GM21529 (cell line): ENCODE results near the gene SCT.

ENCODE experiments used
- ATAC-seq: cut with Tn5 transposase; IDR thresholded peaks from one replicate; pipeline ENCODE4 v1.9.1; 2021; ENCODE audit not compliant: unreplicated experiment

SCT gene

GRCh38 chr11:611001-611996, 15.7 kb downstream of the SCT start:
- no peak for ATAC-seq

DNA sequence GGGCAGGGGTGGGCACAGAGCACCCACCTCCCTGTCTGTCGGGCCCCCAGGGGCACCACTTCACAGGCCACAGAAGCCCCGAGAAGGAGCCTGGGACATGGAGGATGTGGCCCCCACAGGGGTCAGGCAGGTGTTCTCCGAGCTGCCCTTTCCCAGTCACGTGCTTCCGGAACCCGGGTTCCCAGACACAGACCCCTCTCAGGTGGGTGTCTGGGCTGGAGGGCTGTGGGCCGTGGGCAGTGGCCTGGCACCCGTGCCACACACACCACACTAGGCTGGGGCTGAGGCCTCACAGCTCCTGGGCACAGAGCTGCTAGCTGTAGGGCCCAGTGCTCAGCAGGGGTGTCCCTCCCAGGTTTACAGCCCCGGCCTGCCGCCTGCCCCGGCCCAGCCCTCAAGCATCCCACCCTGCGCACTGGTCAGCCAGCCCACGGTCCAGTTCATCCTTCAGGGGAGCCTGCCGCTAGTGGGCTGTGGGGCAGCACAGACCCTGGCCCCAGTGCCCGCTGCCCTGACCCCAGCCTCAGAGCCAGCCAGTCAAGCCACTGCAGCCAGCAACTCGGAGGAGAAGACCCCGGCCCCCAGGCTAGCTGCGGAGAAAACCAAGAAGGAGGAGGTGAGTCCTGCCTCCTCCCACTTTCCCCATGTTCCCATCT, 16.7 kb downstream of the SCT start:
- no peak for ATAC-seq

GRCh38 chr11:609341-609811, 17.6 kb downstream of the SCT start:
- no peak for ATAC-seq

DNA sequence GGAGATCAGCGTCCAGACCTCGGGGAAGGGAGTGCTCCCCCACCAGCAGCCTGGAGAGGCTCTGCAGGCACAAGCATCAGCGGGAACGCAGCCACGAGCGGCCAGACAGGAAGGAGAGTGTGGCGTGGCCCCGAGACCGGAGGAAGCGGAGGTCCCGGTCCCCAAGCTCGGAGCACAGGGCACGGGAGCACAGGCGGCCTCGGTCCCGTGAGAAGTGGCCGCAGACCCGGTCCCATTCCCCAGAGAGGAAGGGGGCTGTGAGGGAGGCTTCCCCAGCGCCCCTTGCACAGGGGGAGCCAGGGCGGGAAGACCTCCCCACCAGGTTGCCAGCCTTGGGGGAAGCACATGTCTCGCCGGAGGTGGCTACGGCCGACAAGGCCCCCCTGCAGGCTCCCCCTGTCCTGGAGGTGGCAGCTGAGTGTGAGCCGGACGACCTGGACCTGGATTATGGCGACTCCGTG, 18.2 kb downstream of the SCT start:
- ATAC-seq: no peak

- ATAC-seq: no peak
Observed at GRCh38 chr11:607971-608659, 18.9 kb downstream of the SCT start.

- no peak for ATAC-seq
Observed at GRCh38 chr11:607020-607780, 19.8 kb downstream of the SCT start.

GRCh38 chr11:606245-606644, 20.7 kb downstream of the SCT start:
- ATAC-seq: no peak

DNA sequence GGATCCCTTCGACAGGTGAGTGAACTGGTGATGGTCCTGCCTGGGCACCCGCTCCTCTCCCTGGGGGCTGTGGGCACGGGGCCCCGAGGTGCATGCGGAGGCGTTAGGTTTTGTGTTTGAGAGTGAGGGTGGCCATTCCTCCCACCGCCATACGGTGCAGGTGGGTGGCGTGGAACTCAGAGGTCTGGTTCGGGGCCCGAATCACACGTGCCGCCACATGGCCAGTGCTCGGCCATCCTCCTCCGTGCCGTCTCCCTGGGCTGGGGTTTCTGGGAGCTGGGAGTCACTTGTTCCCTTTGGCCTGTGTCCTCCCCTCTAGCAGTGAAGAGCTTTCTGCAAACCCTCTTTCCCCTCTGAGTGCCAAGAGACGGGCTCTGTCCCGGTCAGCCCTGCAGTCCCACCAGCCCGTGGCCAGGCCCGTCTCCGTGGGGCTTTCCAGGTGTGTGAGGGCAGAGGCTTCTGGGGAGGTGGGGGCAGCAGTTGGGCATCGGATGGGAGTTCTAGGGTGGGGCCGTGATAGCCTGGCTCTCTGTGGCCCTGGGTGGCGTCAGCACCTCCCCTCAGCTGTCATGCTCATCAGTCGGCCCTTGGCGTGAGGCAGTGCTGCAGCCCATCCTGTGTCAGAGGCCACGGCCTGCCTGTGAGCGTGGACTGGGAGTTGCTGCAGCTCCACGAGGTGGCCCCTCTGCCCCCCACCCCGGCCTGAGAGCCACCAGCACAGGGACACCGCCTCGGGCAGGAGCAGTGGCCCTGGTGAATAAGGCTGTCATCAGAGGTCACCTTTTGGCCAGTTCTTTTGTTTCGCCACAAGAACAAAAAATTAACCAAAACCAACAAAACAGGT, 21.5 kb downstream of the SCT start:
- no peak for ATAC-seq

GRCh38 chr11:603154-603553, 23.8 kb downstream of the SCT start:
- ATAC-seq: no peak

- no peak for ATAC-seq
Observed at GRCh38 chr11:601573-602245, 25.3 kb downstream of the SCT start.

GRCh38 chr11:598005-598680, 28.8 kb downstream of the SCT start:
- no peak for ATAC-seq

- ATAC-seq: no peak
Observed at GRCh38 chr11:597166-597725, 29.7 kb downstream of the SCT start.

GRCh38 chr11:596374-596773, 30.6 kb downstream of the SCT start:
- no peak for ATAC-seq

- no peak for ATAC-seq
Observed at GRCh38 chr11:595400-595799, 31.6 kb downstream of the SCT start.

GRCh38 chr11:593347-593746, 33.6 kb downstream of the SCT start:
- ATAC-seq: no peak

DNA sequence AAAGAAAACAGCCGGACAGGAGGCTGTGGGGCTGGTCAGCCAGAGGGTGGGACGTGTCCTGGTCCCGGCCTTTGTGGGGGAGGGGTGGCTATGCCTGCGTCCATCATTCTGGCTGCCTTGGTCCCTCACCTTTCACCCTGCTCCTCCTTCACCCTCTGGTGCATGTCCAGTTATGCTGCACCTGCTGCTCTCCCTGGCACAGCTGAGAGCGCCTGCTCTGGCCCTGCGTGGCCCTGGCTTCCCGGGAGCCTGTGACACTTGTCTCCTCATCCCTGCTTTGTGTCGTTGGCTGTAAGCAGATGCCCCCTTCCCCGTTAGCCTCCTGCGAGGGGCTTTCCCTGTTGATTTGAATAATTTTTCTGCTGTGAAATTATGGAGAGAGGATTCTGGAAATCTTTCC, 34.1 kb downstream of the SCT start:
- ATAC-seq: no peak

DNA sequence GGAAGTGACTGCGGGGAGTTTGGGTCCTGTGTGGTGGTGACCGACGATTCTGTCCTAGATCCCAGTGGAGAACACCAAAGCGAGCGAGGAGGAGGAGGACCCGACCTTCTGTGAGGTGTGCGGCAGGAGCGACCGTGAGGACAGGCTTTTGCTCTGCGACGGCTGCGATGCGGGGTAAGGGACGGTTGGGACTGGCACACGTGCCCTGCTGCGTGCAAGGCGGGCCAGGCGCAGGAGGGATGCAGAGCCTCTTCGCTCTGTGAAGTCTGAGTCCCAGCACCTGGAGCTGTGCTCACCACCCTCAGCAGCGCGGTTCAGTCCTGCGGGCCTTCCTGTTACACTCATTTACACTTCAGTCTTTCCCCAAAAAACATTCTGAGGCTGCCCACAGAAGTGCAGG, 34.5 kb downstream of the SCT start:
- no peak for ATAC-seq

- no peak for ATAC-seq
Observed at GRCh38 chr11:590997-591396, 36.0 kb downstream of the SCT start.
